HFFc6 (cell line): ENCODE data around the gene TMEM87A. TPM values are rescaled to one million over a fixed set of nuclear protein-coding genes. Genes with fewer than 3 reads are reported as not detected.

ENCODE experiments used
- DNase-seq: peaks from one replicate; pipeline ENCODE4 v3.0.0-alpha.2; 2018
- H3K27ac Mint-ChIP-seq: 2 replicates; pipeline ENCODE4 v1.8.0; 2020; ENCODE audit warnings: mild to moderate bottlenecking, mixed read lengths
- H3K27me3 Mint-ChIP-seq: 2 replicates; pipeline ENCODE4 v1.8.0; 2021; ENCODE audit warnings: mild to moderate bottlenecking, moderate library complexity, mixed read lengths; ENCODE audit not compliant: insufficient read depth
- H3K36me3 Mint-ChIP-seq: 2 replicates; pipeline ENCODE4 v1.8.0; 2021; ENCODE audit warnings: low read depth, mixed read lengths
- H3K4me1 Mint-ChIP-seq: 2 replicates; pipeline ENCODE4 v1.8.0; 2020; ENCODE audit warnings: low read depth, mixed read lengths
- H3K4me3 Mint-ChIP-seq: 2 replicates; pipeline ENCODE4 v1.8.0; 2020; ENCODE audit warnings: mild to moderate bottlenecking, moderate library complexity, mixed read lengths
- H3K9me3 Mint-ChIP-seq: 2 replicates; pipeline ENCODE4 v1.8.0; 2020; ENCODE audit warnings: mild to moderate bottlenecking, mixed read lengths
- total RNA-seq, 6 experiments: library from RNA; stranded (reverse); fragmentation: NEBNext Ultra II Directional; extraction: Animal tissue kit (Norgen Biotek cat#: 25700); gene quantifications; 2 replicates in 1 of 6; 3 replicates in 5 of 6; pipeline ENCODE4 v1.2.3, GENCODE V29; 2021
- TF ChIP-seq, protein P1 (sequence below): fragments of 200-600 bp; sonication (generic); IDR thresholded peaks from 2 replicates; pipeline ENCODE4 v1.5.0; 2021; ENCODE audit warnings: antibody characterized with exemption, mild to moderate bottlenecking

TMEM87A gene
- total RNA-seq, 6 experiments from 2014 or later, result 37.7 to 43.5 (median 40.1) TPM

GRCh38 chr15:42226648-42227047 is 46.6 kb downstream of the TMEM87A start:
- Mint-ChIP-seq H3K36me3 (peaks cover 24% of the 10 kb centered on the region), H3K27ac (no peak overlapping the region)

GRCh38 chr15:42220216-42220615 is 53.0 kb downstream of the TMEM87A start:
- Mint-ChIP-seq H3K27ac (no peak overlapping the region), H3K9me3 (no peaks in the 10 kb centered on the region), H3K4me1 (peaks cover 9% of the 10 kb centered on the region), H3K4me3 (no peak overlapping the region), H3K36me3 (peaks cover 16% of the 10 kb centered on the region), H3K27me3 (no peaks in the 10 kb centered on the region; the same call in 1 of the 2 replicates)
- TF ChIP-seq, protein P1, sequence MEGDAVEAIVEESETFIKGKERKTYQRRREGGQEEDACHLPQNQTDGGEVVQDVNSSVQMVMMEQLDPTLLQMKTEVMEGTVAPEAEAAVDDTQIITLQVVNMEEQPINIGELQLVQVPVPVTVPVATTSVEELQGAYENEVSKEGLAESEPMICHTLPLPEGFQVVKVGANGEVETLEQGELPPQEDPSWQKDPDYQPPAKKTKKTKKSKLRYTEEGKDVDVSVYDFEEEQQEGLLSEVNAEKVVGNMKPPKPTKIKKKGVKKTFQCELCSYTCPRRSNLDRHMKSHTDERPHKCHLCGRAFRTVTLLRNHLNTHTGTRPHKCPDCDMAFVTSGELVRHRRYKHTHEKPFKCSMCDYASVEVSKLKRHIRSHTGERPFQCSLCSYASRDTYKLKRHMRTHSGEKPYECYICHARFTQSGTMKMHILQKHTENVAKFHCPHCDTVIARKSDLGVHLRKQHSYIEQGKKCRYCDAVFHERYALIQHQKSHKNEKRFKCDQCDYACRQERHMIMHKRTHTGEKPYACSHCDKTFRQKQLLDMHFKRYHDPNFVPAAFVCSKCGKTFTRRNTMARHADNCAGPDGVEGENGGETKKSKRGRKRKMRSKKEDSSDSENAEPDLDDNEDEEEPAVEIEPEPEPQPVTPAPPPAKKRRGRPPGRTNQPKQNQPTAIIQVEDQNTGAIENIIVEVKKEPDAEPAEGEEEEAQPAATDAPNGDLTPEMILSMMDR, result no peak
- no peak for DNase-seq

More at GRCh38 chr15:42226648-42227047, 46.6 kb downstream of the TMEM87A start:
- Mint-ChIP-seq H3K4me3 (no peak overlapping the region), H3K4me1 (no peaks in the 10 kb centered on the region), H3K27me3 (no peaks in the 10 kb centered on the region; the same call in 1 of the 2 replicates), H3K9me3 (no peaks in the 10 kb centered on the region)
- TF ChIP-seq, protein P1, result no peak
- DNase-seq, result no peak

- no peaks in the 10 kb centered on the region; the same call in 1 of the 2 replicates for H3K27me3 Mint-ChIP-seq
- TF ChIP-seq, protein P1, result no peak
- H3K4me3 Mint-ChIP-seq, result no peak overlapping the region
- H3K4me1 Mint-ChIP-seq, result peaks cover 9% of the 10 kb centered on the region
- no peak for DNase-seq
- H3K36me3 Mint-ChIP-seq, result peaks cover 12% of the 10 kb centered on the region
- H3K9me3 Mint-ChIP-seq, result no peaks in the 10 kb centered on the region
- H3K27ac Mint-ChIP-seq, result no peak overlapping the region
Measured at GRCh38 chr15:42218953-42219592, 54.2 kb downstream of the TMEM87A start.

- DNase-seq, result no peak
- H3K27ac Mint-ChIP-seq, result no peak overlapping the region
- no peaks in the 10 kb centered on the region for H3K9me3 Mint-ChIP-seq
- peaks cover 19% of the 10 kb centered on the region for H3K36me3 Mint-ChIP-seq
- H3K4me1 Mint-ChIP-seq, result peaks cover 9% of the 10 kb centered on the region
- TF ChIP-seq, protein P1, result no peak
- H3K4me3 Mint-ChIP-seq, result no peak overlapping the region
- H3K27me3 Mint-ChIP-seq, result no peaks in the 10 kb centered on the region; the same call in 1 of the 2 replicates
Measured at GRCh38 chr15:42217568-42217967, 55.7 kb downstream of the TMEM87A start.

- no peak overlapping the region; the same call in 1 of the 2 replicates for H3K27ac Mint-ChIP-seq
- peaks cover 30% of the 10 kb centered on the region for H3K36me3 Mint-ChIP-seq
- peaks cover 9% of the 10 kb centered on the region for H3K4me1 Mint-ChIP-seq
- H3K27me3 Mint-ChIP-seq, result no peaks in the 10 kb centered on the region
- H3K9me3 Mint-ChIP-seq, result no peaks in the 10 kb centered on the region
- TF ChIP-seq, protein P1, result no peak
- no peak for DNase-seq
- H3K4me3 Mint-ChIP-seq, result no peak overlapping the region
Measured at GRCh38 chr15:42215913-42216829, 57.1 kb downstream of the TMEM87A start.
